GM18519 (cell line): ENCODE results near the gene NR3C1.

Experiments
- ATAC-seq: cut with Tn5 transposase; IDR thresholded peaks from one replicate; pipeline ENCODE4 v1.9.1; 2021; ENCODE audit warnings: mild to moderate bottlenecking, moderate library complexity; ENCODE audit not compliant: unreplicated experiment, low FRiP score

The NR3C1 gene

GRCh38 chr5:143372187-143372829, 31.2 kb downstream of the NR3C1 start:
- ATAC-seq: no peak

GRCh38 chr5:143370440-143370839, 33.0 kb downstream of the NR3C1 start:
- no peak for ATAC-seq

- no peak for ATAC-seq
Measured at GRCh38 chr5:143364061-143364460, 39.4 kb downstream of the NR3C1 start.

GRCh38 chr5:143362664-143363227, 40.7 kb downstream of the NR3C1 start:
- ATAC-seq: no peak

GRCh38 chr5:143361438-143361837, 42.0 kb downstream of the NR3C1 start:
- no peak for ATAC-seq

GRCh38 chr5:143360755-143361154, 42.7 kb downstream of the NR3C1 start:
- ATAC-seq: no peak

GRCh38 chr5:143359869-143360268, 43.6 kb downstream of the NR3C1 start:
- ATAC-seq: no peak

- ATAC-seq: no peak
Measured at GRCh38 chr5:143356855-143357583, 46.5 kb downstream of the NR3C1 start.

- no peak for ATAC-seq
Measured at GRCh38 chr5:143355710-143356109, 47.8 kb downstream of the NR3C1 start.

GRCh38 chr5:143354025-143354424, 49.5 kb downstream of the NR3C1 start:
- no peak for ATAC-seq

- no peak for ATAC-seq
Measured at GRCh38 chr5:143352691-143353090, 50.8 kb downstream of the NR3C1 start.

- ATAC-seq: peak; percentile 38
Measured at GRCh38 chr5:143350751-143351602, 52.5 kb downstream of the NR3C1 start.

GRCh38 chr5:143350341-143350740, 53.1 kb downstream of the NR3C1 start:
- no peak for ATAC-seq

- no peak for ATAC-seq
Measured at GRCh38 chr5:143349177-143349576, 54.3 kb downstream of the NR3C1 start.

GRCh38 chr5:143347698-143348344, 55.7 kb downstream of the NR3C1 start:
- no peak for ATAC-seq

GRCh38 chr5:143347046-143347445, 56.4 kb downstream of the NR3C1 start:
- no peak for ATAC-seq

GRCh38 chr5:143345671-143346440, 57.6 kb downstream of the NR3C1 start:
- ATAC-seq: no peak

GRCh38 chr5:143343042-143343441, 60.4 kb downstream of the NR3C1 start:
- no peak for ATAC-seq

- ATAC-seq: no peak
Measured at GRCh38 chr5:143342607-143343006, 60.9 kb downstream of the NR3C1 start.
